GM18507 (cell line): ENCODE measurements around the gene SIGLECL1.

Experiments
- DNase-seq: peaks from one replicate; pipeline ENCODE4 v3.0.0; 2011; ENCODE audit warnings: low read depth; ENCODE audit not compliant: insufficient read length; ENCODE audit errors: extremely low spot score
- FAIRE-seq: peaks from 2 replicates; lab custom pipeline; 2011; peaks lifted over from hg19 to GRCh38; lab: Jason Lieb, UNC

The SIGLECL1 gene

DNA sequence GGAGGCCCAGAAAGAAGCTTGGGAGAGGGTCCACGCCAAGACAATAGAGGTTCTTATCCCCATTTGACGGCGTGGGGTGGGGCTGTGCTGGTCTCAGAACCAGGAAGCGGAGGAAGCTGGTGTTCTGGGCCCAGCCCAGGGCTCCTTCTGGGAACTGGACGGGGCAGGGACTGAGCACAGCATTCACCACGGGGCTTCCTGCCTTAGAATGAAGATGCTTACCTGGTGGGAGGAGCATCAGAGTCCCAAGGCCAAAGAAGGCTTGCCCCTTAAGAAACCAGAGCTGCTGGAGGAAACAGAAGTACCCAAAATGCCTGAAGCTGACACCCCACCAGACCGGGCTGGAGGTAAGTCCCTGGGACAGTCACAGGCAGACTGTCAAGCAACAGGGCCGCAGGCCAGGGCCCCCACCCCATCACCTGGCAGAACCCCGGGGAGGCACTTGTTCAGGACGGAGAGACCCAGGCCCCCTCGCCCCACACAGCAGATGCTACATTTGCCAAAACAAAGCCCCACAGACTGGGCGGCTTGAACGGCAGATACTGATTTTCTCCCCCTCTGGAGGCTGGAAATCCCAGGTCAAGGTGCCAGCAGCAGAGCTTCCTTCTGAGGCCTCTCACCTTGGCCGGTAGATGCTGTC, 42.8 kb downstream of the SIGLECL1 start:
- DNase-seq (no peak), FAIRE-seq (no peak)

GRCh38 chr19:51294211-51294976, 43.5 kb downstream of the SIGLECL1 start:
- DNase-seq = no peak
- no peak for FAIRE-seq

- no peak for DNase-seq
- no peak for FAIRE-seq
These were observed 44.1 kb downstream of the SIGLECL1 start for GRCh38 chr19:51294977-51295375.

DNA sequence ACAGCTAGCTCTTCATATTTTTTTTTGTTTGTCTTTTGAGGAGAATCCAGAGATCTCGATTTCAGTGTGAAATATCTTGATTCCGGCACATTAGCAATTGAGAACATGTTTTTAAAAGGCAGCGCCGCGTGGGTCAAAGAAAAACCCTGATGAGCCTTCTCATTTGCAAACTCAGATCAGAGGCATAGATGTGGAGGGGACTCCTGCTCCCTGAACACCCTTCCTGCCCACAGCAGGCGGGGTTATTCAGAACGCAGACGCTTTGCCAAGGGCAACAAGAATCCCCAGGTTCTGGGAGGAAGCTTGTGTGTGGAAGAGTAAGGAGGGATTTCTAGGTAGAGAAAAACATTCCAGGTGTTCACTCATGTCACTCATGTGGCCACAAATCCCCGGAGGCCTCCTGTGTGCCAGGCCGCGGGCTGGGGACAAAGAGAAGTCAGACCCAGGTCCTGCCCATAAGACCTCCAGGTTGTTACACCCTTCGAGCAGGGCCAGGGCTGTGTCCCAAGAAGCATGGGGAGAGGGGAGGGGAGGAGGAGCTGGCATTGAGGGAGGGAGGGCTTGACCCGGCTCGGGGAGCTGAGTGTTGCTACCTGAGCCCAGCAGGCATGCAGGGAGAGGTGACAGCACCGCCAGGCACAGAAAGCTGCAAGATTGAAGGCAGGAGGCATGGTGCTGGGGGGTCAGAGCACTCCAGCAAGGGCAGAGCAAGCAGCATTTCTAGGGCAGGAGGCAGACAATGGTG, 44.7 kb downstream of the SIGLECL1 start:
- no peak for DNase-seq
- FAIRE-seq = no peak

GRCh38 chr19:51296336-51297093, 45.6 kb downstream of the SIGLECL1 start:
- FAIRE-seq (no peak), DNase-seq (no peak)

DNA sequence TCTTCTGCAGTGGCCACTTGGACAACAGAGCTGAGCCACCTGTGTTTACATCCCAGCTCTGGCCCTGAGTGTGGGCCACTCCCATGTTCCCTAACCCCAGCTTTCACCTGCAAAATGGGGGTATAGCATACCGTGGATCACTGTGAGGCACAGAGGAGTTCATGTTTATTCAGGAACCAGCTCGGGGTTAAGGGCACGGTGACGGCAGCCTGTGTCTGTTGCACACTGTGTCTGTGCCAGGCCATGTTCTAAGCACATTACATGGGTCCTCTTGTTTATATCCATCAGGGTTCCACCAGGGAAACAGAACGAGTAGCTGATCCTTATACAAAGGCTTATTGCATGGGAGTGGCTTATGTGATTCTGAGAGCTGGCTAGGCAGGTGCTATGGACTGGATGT, 46.5 kb downstream of the SIGLECL1 start:
- no peak for FAIRE-seq

DNA sequence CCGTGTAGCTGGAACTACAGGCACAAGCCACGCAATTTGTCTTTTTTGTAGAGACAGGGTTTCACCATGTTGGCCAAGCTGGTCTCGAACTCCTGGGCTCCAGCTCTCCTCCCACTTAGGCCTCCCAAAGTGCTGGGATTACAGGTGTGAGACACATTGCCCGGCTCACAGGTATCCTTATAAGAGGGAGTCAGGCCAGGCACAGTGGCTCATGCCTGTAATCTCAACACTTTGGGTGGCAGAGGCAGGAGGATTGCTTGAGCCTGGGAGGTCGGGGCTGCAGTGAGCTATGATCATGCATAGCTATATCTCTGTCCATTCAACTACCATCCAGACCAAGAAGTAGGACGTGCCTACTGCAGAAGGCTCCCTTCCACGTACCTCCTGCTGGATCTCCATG, 50.4 kb downstream of the SIGLECL1 start:
- no peak for DNase-seq
- no peak for FAIRE-seq

More for the DNA sequence above, 46.5 kb downstream of the SIGLECL1 start:
- no peak for DNase-seq

- DNase-seq (no peak), FAIRE-seq (no peak)
These were observed 54.6 kb downstream of the SIGLECL1 start for GRCh38 chr19:51305479-51305878.

GRCh38 chr19:51311351-51312257, 60.7 kb downstream of the SIGLECL1 start, which contains the start of gene IGLON5:
Gene IGLON5, plus strand, starts transcription at chr19:51311644. Its CDS starts 204 bp downstream, at chr19:51311848.
- FAIRE-seq = no peak
- DNase-seq = no peak

GRCh38 chr19:51316688-51317087, 65.8 kb downstream of the SIGLECL1 start:
- FAIRE-seq = no peak
- DNase-seq = no peak

GRCh38 chr19:51317376-51317775, 66.5 kb downstream of the SIGLECL1 start:
- DNase-seq = no peak

DNA sequence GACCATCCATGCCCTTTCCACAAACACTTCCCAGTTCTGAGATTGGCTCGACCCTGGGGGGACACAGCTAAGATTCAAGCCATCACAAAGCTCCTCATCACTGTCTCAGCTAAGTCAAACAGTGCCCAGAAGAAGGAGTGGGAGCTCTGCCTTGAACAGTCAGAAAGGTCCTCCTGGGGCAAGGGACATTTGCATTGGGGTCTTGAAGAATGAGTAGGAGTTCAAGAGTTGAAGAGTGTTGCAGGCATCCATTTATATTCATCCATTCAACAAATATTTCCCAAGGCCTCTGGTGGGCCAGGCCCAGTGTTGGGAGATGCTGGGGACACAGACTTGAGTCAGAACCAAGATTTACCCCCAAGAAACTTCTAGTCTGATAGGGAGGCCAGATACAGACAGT, 67.1 kb downstream of the SIGLECL1 start:
- DNase-seq (no peak), FAIRE-seq (no peak)

More at GRCh38 chr19:51317376-51317775, 66.5 kb downstream of the SIGLECL1 start:
- FAIRE-seq = no peak
